Endothelial cell of umbilical vein (primary cell): Measurements from ENCODE around the gene BCAS4. TPM values are rescaled to one million over a fixed set of nuclear protein-coding genes. Genes with fewer than 3 reads are reported as not detected.

ENCODE experiments used
- BruUV-seq: library from RNA; stranded (reverse); fragments of 400-500 nt; replicated peaks from 2 replicates; lab custom pipeline; 2021; lab: Mats Ljungman, UMichigan
- CTCF ChIA-PET: fragments of 300-600, 350-600 bp; sonication (Branson Sonifier 250); formaldehyde crosslinking; loops from one replicate; lab custom pipeline; 2021; ENCODE audit warnings: antibody characterized with exemption, inconsistent platforms; lab: Charles Lee
- POLR2A ChIA-PET: fragments of 300-600, 350-600 bp; sonication (Branson Sonifier 250); formaldehyde crosslinking; loops from one replicate; lab custom pipeline; 2021; ENCODE audit warnings: antibody characterized with exemption, inconsistent platforms; lab: Charles Lee
- DNase-seq: peaks from one replicate; pipeline ENCODE4 v3.0.0-alpha.2; 2011; ENCODE audit warnings: low read depth, low spot score
- FAIRE-seq: peaks from 2 replicates; lab custom pipeline; 2011; peaks lifted over from hg19 to GRCh38; lab: Jason Lieb, UNC
- H2AFZ ChIP-seq: 2 replicates; pipeline ENCODE4 v1.6.0; 2012; ENCODE audit warnings: low read depth, low read length, control low read depth, inconsistent platforms
- H3K27ac ChIP-seq: 2 replicates; pipeline ENCODE4 v1.5.1; 2011; ENCODE audit warnings: low read depth, mild to moderate bottlenecking, control low read depth, low read length, moderate library complexity; ENCODE audit not compliant: insufficient read depth
- H3K27me3 ChIP-seq, 2 experiments: 2 replicates each; pipeline versions ENCODE4 v1.6.0 to v1.6.1; 2011; ENCODE audit warnings: low read length in 2 of 2, mixed read lengths in 1 of 2; ENCODE audit not compliant: control insufficient read depth in 2 of 2, insufficient read depth in 2 of 2
- H3K36me3 ChIP-seq, 2 experiments: 2 replicates in 1 of 2; 3 replicates in 1 of 2; pipeline ENCODE4 v1.5.1; 2011; ENCODE audit warnings: low read length in 2 of 2, mild to moderate bottlenecking in 1 of 2, moderate library complexity in 1 of 2; ENCODE audit not compliant: control insufficient read depth in 2 of 2, insufficient read depth in 2 of 2; ENCODE audit errors: extremely low read depth in 1 of 2
- H3K4me1 ChIP-seq: 3 replicates; pipeline ENCODE4 v1.5.1; 2011; ENCODE audit warnings: mild to moderate bottlenecking, low read length; ENCODE audit not compliant: control insufficient read depth, insufficient read depth; ENCODE audit errors: extremely low read depth
- H3K4me2 ChIP-seq: 2 replicates; pipeline ENCODE4 v1.6.1; 2011; ENCODE audit warnings: low read length, control low read depth, mixed read lengths; ENCODE audit not compliant: insufficient read depth
- H3K4me3 ChIP-seq, 3 experiments: fragments of 200-600 bp in 1 of 3; sonication (generic), shearing (Covaris generic) in 1 of 3; replicated peaks in 1 of 3; 2 replicates each; pipeline ENCODE4 v1.5.1; 2011 to 2016; ENCODE audit warnings: control low read depth in 3 of 3, low read length in 3 of 3, mild to moderate bottlenecking in 2 of 3, inconsistent platforms in 1 of 3, low read depth in 1 of 3, moderate library complexity in 1 of 3; ENCODE audit not compliant: insufficient read depth in 1 of 3
- H3K79me2 ChIP-seq: 2 replicates; pipeline ENCODE4 v1.6.0; 2012; ENCODE audit warnings: low read length, inconsistent platforms; ENCODE audit not compliant: control insufficient read depth, insufficient read depth
- H3K9ac ChIP-seq: replicated peaks from 2 replicates; pipeline ENCODE3; 2011; ENCODE audit warnings: low read length, control low read depth; ENCODE audit not compliant: insufficient read depth; ENCODE audit errors: extremely low read depth
- H3K9me1 ChIP-seq: replicated peaks from 3 replicates; pipeline ENCODE4 v1.6.0; 2011; ENCODE audit warnings: mild to moderate bottlenecking, low read length; ENCODE audit not compliant: control insufficient read depth, insufficient read depth; ENCODE audit errors: extremely low read depth
- H3K9me3 ChIP-seq: replicated peaks from 2 replicates; pipeline ENCODE4 v1.5.1; 2012; ENCODE audit warnings: low read length, inconsistent platforms; ENCODE audit not compliant: control insufficient read depth, insufficient read depth
- H4K20me1 ChIP-seq: replicated peaks from 2 replicates; pipeline ENCODE3; 2011; ENCODE audit warnings: mild to moderate bottlenecking, low read length; ENCODE audit not compliant: control insufficient read depth, insufficient read depth; ENCODE audit errors: extremely low read depth
- EZH2 ChIP-seq: IDR thresholded peaks from 2 replicates; pipeline ENCODE4 v1.6.1; 2012; ENCODE audit warnings: borderline replicate concordance, low read depth, mild to moderate bottlenecking, moderate library complexity, low read length, inconsistent platforms; ENCODE audit not compliant: severe bottlenecking
- FOS ChIP-seq: IDR thresholded peaks from 2 replicates; pipeline ENCODE4 v1.6.1; 2011; ENCODE audit warnings: mild to moderate bottlenecking, low read length, moderate library complexity, borderline replicate concordance; ENCODE audit not compliant: insufficient read depth
- MAX ChIP-seq: IDR thresholded peaks from 2 replicates; pipeline ENCODE4 v1.6.1; 2011; ENCODE audit not compliant: insufficient read depth, insufficient read length
- MYC ChIP-seq: IDR thresholded peaks from one replicate; pipeline ENCODE4 v1.6.1; 2011; ENCODE audit warnings: mild to moderate bottlenecking, low read depth, low read length
- POLR2A ChIP-seq: IDR thresholded peaks from 2 replicates; pipeline ENCODE4 v1.6.1; 2012; ENCODE audit warnings: low read depth, mild to moderate bottlenecking, control low read depth, low read length
- POLR2AphosphoS5 ChIP-seq: IDR thresholded peaks from 2 replicates; pipeline ENCODE4 v1.6.1; 2012; ENCODE audit warnings: low read depth, mild to moderate bottlenecking, control low read depth, low read length, moderate library complexity; ENCODE audit not compliant: insufficient read depth
- dilution Hi-C: fragments of 300-500 bp; cut with MboI; formaldehyde crosslinking; loops from one replicate; pipeline ENCODE4 v1.15.0; 2019; ENCODE audit warnings: low sequenced_read_pairs; ENCODE audit not compliant: extremely low pct_ligation_motif_present
- intact Hi-C: fragments of 100-400 bp; cut with micrococcal nuclease; formaldehyde crosslinking; loops from one replicate; pipeline ENCODE4 v1.10.0; 2022
- polyA plus RNA-seq, 4 experiments: library from polyadenylated mRNA; depleted of rRNA in 3 of 4; stranded (reverse) in 3 of 4; unstranded in 1 of 4; fragments of >200 nt; gene quantifications; 2 replicates each; pipeline versions ENCODE4 v1.2.1 to v1.2.3, GENCODE V29; 2011 to 2012; ENCODE audit warnings: missing spikeins in 1 of 4
- total RNA-seq: library from RNA; stranded (reverse); gene quantifications from 2 replicates; pipeline ENCODE4 v1.2.3, GENCODE V29; 2021

Gene BCAS4
- total and polyA plus RNA-seq, 2 donors (not counting 3 experiments of a cell fraction or from before 2014, with no cell fraction given): 1.0 to 1.5 TPM

GRCh38 chr20:50918403-50918802, 123.5 kb downstream of the BCAS4 start:
- Histone ChIP-seq H3K27ac (no peak overlapping the region), H3K4me2 (no peak overlapping the region), H3K4me3 (no peak overlapping the region), H3K4me1 (peaks cover 38% of the 10 kb centered on the region), H3K9me3 (no peaks in the 10 kb centered on the region), H3K79me2 (peaks cover 99% of the 10 kb centered on the region), H4K20me1 (peaks cover 20% of the 10 kb centered on the region), H3K27me3 (no peaks in the 10 kb centered on the region), H3K9me1 (no peaks in the 10 kb centered on the region), H3K9ac (no peak overlapping the region), H2AFZ (no peak overlapping the region), H3K36me3 (peaks cover 2 to 3% of the 10 kb centered on the region in 2 experiments)
- TF ChIP-seq FOS: no peak
- DNase-seq: no peak
- intact Hi-C loops: no loop called here
- CTCF ChIA-PET: no interaction called here
- no TSS peak for BruUV-seq
- dilution Hi-C loops: no loop called here
- FAIRE-seq: no peak
- POLR2A ChIA-PET: no interaction called here

GRCh38 chr20:50919567-50919966, 124.7 kb downstream of the BCAS4 start:
- BruUV-seq: no TSS peak
- DNase-seq: no peak
- Histone ChIP-seq H3K9me1 (no peaks in the 10 kb centered on the region), H3K79me2 (peaks cover 99% of the 10 kb centered on the region), H3K27me3 (no peaks in the 10 kb centered on the region), H3K4me2 (no peak overlapping the region), H2AFZ (no peak overlapping the region), H4K20me1 (peaks cover 21% of the 10 kb centered on the region), H3K4me1 (peaks cover 26% of the 10 kb centered on the region), H3K36me3 (peaks cover 2 to 3% of the 10 kb centered on the region in 2 experiments), H3K4me3 (no peak overlapping the region), H3K9ac (no peak overlapping the region), H3K9me3 (no peaks in the 10 kb centered on the region), H3K27ac (no peak overlapping the region)
- dilution Hi-C loops (no loop called here), intact Hi-C loops (no loop called here)
- FAIRE-seq: no peak
- TF ChIP-seq MAX: no peak
- no peak for TF ChIP-seq MYC
- no peak for TF ChIP-seq EZH2
- no peak for TF ChIP-seq FOS
- TF ChIP-seq POLR2A: no peak
- TF ChIP-seq POLR2AphosphoS5: no peak
- ChIA-PET POLR2A (interaction anchor here (0.7 to 1.1 kb wide), 2 partner anchors 12 to 34 kb away, joined by 4 read pairs; partner anchors contain the start of gene ADNP), CTCF (interaction anchor here (0.9 to 2.4 kb wide), 3 partner anchors 10 to 125 kb away, joined by 3 to 14 read pairs (median 4); partner anchors contain the start of gene BCAS4)
